A549 (cell line): ENCODE results near the gene FXR1. TPM values are rescaled to one million over a fixed set of nuclear protein-coding genes. Genes with fewer than 3 reads are reported as not detected.

Experiments used
- ATAC-seq, 2 experiments: fragments of 200-7000 bp in 1 of 2; fragments of >200 bp in 1 of 2; cut with Nextera tagmentation in 1 of 2; cut with Tn5 transposase in 1 of 2; 3 replicates each; pipeline versions ENCODE4 v1.8.0 to v1.9.1; 2018 to 2020; ENCODE audit warnings: mild to moderate bottlenecking in 1 of 2, moderate library complexity in 1 of 2
- CTCF ChIA-PET: fragments of 300-600 bp; sonication (Branson Sonifier 250); formaldehyde crosslinking; extraction: SDS; loops from one replicate; lab custom pipeline; 2021; ENCODE audit warnings: antibody characterized with exemption, inconsistent platforms; lab: Yijun Ruan, JAX
- POLR2A ChIA-PET: fragments of 350-600 bp; formaldehyde crosslinking; extraction: SDS; loops from one replicate; lab custom pipeline; 2021; ENCODE audit warnings: antibody characterized with exemption, inconsistent platforms; lab: Yijun Ruan, JAX
- DNase-seq, 2 experiments: peaks; one replicate each; pipeline versions ENCODE4 v3.0.0 to v3.0.0-alpha.2; 2011 to 2016; ENCODE audit warnings: low read depth in 1 of 2, low spot score in 1 of 2
- FAIRE-seq: peaks from 2 replicates; lab custom pipeline; 2011; peaks lifted over from hg19 to GRCh38; lab: Jason Lieb, UNC
- H3K27ac ChIP-seq, 2 experiments: fragments of >200 bp; sonication (Bioruptor Twin); formaldehyde crosslinking; 3 replicates each; pipeline ENCODE4 v1.5.1; 2016 to 2017
- H3K4me1 ChIP-seq: fragments of >200 bp; sonication (Bioruptor Twin); formaldehyde crosslinking; 3 replicates; pipeline ENCODE4 v1.6.1; 2016
- H3K4me2 ChIP-seq: fragments of >200 bp; sonication (Bioruptor Twin); formaldehyde crosslinking; 3 replicates; pipeline ENCODE4 v1.6.1; 2016
- H3K4me3 ChIP-seq: fragments of >200 bp; sonication (Bioruptor Twin); formaldehyde crosslinking; 3 replicates; pipeline ENCODE4 v1.5.1; 2016
- H3K9me3 ChIP-seq: fragments of >200 bp; sonication (Bioruptor Twin); formaldehyde crosslinking; 3 replicates; pipeline ENCODE4 v1.6.1; 2016
- CBX2 ChIP-seq: fragments of 200-600 bp; sonication (generic); IDR thresholded peaks from 2 replicates; pipeline ENCODE4 v1.6.1; 2016; ENCODE audit warnings: low read depth, mild to moderate bottlenecking, borderline replicate concordance
- EHMT2 ChIP-seq: fragments of 200-600 bp; sonication (generic); IDR thresholded peaks from 2 replicates; pipeline ENCODE4 v1.6.1; 2016; ENCODE audit warnings: antibody characterized with exemption, low read depth, mild to moderate bottlenecking, moderate library complexity
- EP300 ChIP-seq, 2 experiments: fragments of >200 bp; sonication (Bioruptor Twin); formaldehyde crosslinking; IDR thresholded peaks; 2 replicates in 1 of 2; 3 replicates in 1 of 2; pipeline ENCODE4 v1.6.1; 2016 to 2017
- FOSL2 ChIP-seq, 2 experiments: fragments of 450-650 bp in 1 of 2; fragments of >200 bp in 1 of 2; sonication (Bioruptor Twin) in 1 of 2; formaldehyde crosslinking; IDR thresholded peaks; 2 replicates each; pipeline versions ENCODE4 v1.5.0 to v1.6.1; 2016 to 2020; ENCODE audit warnings: mild to moderate bottlenecking in 1 of 2, moderate library complexity in 1 of 2
- FOXS1 ChIP-seq: fragments of 250-450 bp; sonication (Bioruptor Pico); IDR thresholded peaks from 2 replicates; pipeline ENCODE4 v1.5.0; 2020; ENCODE audit warnings: mild to moderate bottlenecking, moderate library complexity
- GATA3 ChIP-seq: IDR thresholded peaks from 2 replicates; pipeline ENCODE4 v1.6.1; 2012; ENCODE audit warnings: borderline replicate concordance
- HDAC2 ChIP-seq: fragments of 200-600 bp; sonication (generic); IDR thresholded peaks from 2 replicates; pipeline ENCODE4 v1.6.1; 2016
- HOXA7 ChIP-seq: fragments of 250-450 bp; sonication (Bioruptor Pico); IDR thresholded peaks from 2 replicates; pipeline ENCODE4 v1.5.0; 2020; ENCODE audit warnings: mild to moderate bottlenecking, moderate library complexity
- HOXB5 ChIP-seq: fragments of 250-450 bp; sonication (Bioruptor Pico); IDR thresholded peaks from 2 replicates; pipeline ENCODE4 v1.5.0; 2020; ENCODE audit warnings: mild to moderate bottlenecking, moderate library complexity
- JUN ChIP-seq, 2 experiments: fragments of >200 bp; sonication (Bioruptor Twin); formaldehyde crosslinking; IDR thresholded peaks; 2 replicates in 1 of 2; 3 replicates in 1 of 2; pipeline ENCODE4 v1.6.1; 2016 to 2017
- JUNB ChIP-seq: fragments of >200 bp; sonication (Bioruptor Twin); formaldehyde crosslinking; IDR thresholded peaks from 2 replicates; pipeline ENCODE4 v1.6.1; 2016
- MAX ChIP-seq: IDR thresholded peaks from 2 replicates; pipeline ENCODE4 v1.6.1; 2012
- MAZ ChIP-seq: fragments of 150-350 bp; IDR thresholded peaks from 2 replicates; pipeline ENCODE4 v1.6.1; 2014; ENCODE audit warnings: antibody characterized with exemption, low read depth, low read length, borderline replicate concordance
- NFE2L2 ChIP-seq: fragments of 150-350 bp; conservative IDR thresholded peaks from 2 replicates; pipeline ENCODE4 v1.6.1; 2014; ENCODE audit warnings: low read length
- NR3C1 ChIP-seq: fragments of >200 bp; sonication (Bioruptor Twin); formaldehyde crosslinking; IDR thresholded peaks from 3 replicates; pipeline ENCODE4 v1.6.1; 2017
- PBX3 ChIP-seq: IDR thresholded peaks from 2 replicates; pipeline ENCODE4 v1.6.1; 2012
- RARB ChIP-seq: fragments of 250-450 bp; sonication (Bioruptor Pico); IDR thresholded peaks from 2 replicates; pipeline ENCODE4 v1.8.0; 2021; ENCODE audit warnings: mild to moderate bottlenecking, moderate library complexity
- SMC3 ChIP-seq: fragments of >200 bp; sonication (Bioruptor Twin); formaldehyde crosslinking; IDR thresholded peaks from 3 replicates; pipeline ENCODE4 v1.6.1; 2018; ENCODE audit warnings: inconsistent platforms
- ZFP36 ChIP-seq: fragments of 450-650 bp; IDR thresholded peaks from 2 replicates; pipeline ENCODE4 v1.6.1; 2014; ENCODE audit warnings: borderline replicate concordance; ENCODE audit not compliant: partially characterized antibody
- ZNF302 ChIP-seq: fragments of 250-450 bp; sonication (Bioruptor Pico); IDR thresholded peaks from 2 replicates; pipeline ENCODE4 v1.9.0; 2021; ENCODE audit warnings: inconsistent platforms, mild to moderate bottlenecking, moderate library complexity
- WGBS: methylation state at CpG from one replicate; pipeline ENCODE4 v1.1.6; 2017; ENCODE audit errors: missing lambda C conversion rate; 5-methylcytosine and 5-hydroxymethylcytosine counted together
- polyA plus RNA-seq, 4 experiments: library from polyadenylated mRNA; depleted of rRNA in 3 of 4; stranded (reverse); fragments of >200 nt; fragmentation: RNase III in 1 of 4; extraction: RNeasy Plus Mini Kit Qiagen cat#74134 plus additional on column Dnase treatment in 1 of 4; gene quantifications; 2 replicates in 3 of 4; 3 replicates in 1 of 4; pipeline ENCODE4 v1.2.3, GENCODE V29; 2011 to 2017
- TF ChIP-seq, protein P1 (sequence below): fragments of 250-450 bp; sonication (Bioruptor Pico); IDR thresholded peaks from 2 replicates; pipeline ENCODE4 v1.5.0; 2021; ENCODE audit warnings: mild to moderate bottlenecking, moderate library complexity, borderline replicate concordance
- TF ChIP-seq, protein P2 (sequence below): fragments of 200-600 bp; sonication (generic); IDR thresholded peaks from 2 replicates; pipeline ENCODE4 v1.6.1; 2016; ENCODE audit warnings: antibody characterized with exemption, mild to moderate bottlenecking, moderate library complexity

The FXR1 gene
- polyA plus RNA-seq, 2 of the 4 experiments (the other 2 are of a cell fraction), result 98.3 to 132 TPM

DNA sequence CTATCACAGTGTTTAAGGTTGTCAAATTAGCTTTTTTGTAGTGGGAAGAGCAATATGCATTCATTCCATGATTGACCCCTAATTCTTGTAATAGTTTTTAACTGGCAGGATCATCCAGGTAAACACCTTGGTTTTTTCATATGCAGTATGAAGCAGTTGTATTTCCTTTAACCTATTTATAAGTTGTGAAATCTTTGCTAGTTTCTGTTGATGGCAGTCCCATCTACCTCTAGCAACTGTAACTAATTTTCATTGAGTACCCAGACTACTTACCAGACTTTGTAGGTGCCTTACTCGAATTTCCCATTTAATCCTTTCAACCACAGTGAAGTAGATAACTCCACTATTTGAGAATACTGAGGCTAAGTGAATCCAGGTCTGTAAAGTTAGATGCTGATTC lies 6.1 kb downstream of the FXR1 start:
- H3K4me3 ChIP-seq, result no peak overlapping the region
- H3K4me2 ChIP-seq, result no peak overlapping the region
- ChIA-PET POLR2A (no interaction called here), CTCF (no interaction called here)
- no peaks in the 10 kb centered on the region for H3K9me3 ChIP-seq
- 25% methylated on average over 1 of the region's 1 CpG for WGBS
- FAIRE-seq (no peak), ATAC-seq (no peak), DNase-seq (no peak)
- no peak overlapping the region for H3K27ac ChIP-seq
- peaks cover 12% of the 10 kb centered on the region; the same call in 2 of the 3 replicates for H3K4me1 ChIP-seq
- TF ChIP-seq MAX (no peak), CBX2 (no peak), SMC3 (no peak), ZFP36 (no peak)
- TF ChIP-seq, protein P1, sequence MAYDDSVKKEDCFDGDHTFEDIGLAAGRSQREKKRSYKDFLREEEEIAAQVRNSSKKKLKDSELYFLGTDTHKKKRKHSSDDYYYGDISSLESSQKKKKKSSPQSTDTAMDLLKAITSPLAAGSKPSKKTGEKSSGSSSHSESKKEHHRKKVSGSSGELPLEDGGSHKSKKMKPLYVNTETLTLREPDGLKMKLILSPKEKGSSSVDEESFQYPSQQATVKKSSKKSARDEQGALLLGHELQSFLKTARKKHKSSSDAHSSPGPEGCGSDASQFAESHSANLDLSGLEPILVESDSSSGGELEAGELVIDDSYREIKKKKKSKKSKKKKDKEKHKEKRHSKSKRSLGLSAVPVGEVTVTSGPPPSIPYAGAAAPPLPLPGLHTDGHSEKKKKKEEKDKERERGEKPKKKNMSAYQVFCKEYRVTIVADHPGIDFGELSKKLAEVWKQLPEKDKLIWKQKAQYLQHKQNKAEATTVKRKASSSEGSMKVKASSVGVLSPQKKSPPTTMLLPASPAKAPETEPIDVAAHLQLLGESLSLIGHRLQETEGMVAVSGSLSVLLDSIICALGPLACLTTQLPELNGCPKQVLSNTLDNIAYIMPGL (CRISPR knock-in tag), result no peak
- TF ChIP-seq, protein P2, sequence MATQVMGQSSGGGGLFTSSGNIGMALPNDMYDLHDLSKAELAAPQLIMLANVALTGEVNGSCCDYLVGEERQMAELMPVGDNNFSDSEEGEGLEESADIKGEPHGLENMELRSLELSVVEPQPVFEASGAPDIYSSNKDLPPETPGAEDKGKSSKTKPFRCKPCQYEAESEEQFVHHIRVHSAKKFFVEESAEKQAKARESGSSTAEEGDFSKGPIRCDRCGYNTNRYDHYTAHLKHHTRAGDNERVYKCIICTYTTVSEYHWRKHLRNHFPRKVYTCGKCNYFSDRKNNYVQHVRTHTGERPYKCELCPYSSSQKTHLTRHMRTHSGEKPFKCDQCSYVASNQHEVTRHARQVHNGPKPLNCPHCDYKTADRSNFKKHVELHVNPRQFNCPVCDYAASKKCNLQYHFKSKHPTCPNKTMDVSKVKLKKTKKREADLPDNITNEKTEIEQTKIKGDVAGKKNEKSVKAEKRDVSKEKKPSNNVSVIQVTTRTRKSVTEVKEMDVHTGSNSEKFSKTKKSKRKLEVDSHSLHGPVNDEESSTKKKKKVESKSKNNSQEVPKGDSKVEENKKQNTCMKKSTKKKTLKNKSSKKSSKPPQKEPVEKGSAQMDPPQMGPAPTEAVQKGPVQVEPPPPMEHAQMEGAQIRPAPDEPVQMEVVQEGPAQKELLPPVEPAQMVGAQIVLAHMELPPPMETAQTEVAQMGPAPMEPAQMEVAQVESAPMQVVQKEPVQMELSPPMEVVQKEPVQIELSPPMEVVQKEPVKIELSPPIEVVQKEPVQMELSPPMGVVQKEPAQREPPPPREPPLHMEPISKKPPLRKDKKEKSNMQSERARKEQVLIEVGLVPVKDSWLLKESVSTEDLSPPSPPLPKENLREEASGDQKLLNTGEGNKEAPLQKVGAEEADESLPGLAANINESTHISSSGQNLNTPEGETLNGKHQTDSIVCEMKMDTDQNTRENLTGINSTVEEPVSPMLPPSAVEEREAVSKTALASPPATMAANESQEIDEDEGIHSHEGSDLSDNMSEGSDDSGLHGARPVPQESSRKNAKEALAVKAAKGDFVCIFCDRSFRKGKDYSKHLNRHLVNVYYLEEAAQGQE, result no peak

DNA sequence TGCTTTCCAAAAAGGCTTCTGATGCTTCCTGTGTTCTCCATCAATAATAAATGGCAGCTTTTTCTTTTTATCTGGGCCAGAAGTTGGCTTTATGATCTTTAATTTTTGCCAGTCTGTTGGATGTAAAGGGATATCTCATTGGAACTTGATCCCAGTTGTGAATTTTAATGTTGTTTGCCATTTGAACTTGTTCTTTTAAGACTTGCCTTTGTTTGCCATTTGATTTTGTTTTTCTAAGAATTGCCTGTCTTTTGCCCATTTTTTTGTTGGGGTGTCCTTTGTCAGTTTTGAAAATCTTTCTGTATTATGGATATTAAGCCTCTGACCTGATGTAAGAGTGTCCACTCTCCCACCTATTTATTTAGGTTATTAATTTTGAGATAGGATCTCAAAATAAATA lies 9.8 kb downstream of the FXR1 start:
- CTCF ChIA-PET, result no interaction called here
- H3K4me1 ChIP-seq, result peaks cover 4% of the 10 kb centered on the region; the same call in 1 of the 3 replicates
- no peak overlapping the region for H3K4me2 ChIP-seq
- ATAC-seq (no peak), FAIRE-seq (no peak), DNase-seq (no peak)
- H3K9me3 ChIP-seq, result no peaks in the 10 kb centered on the region
- H3K27ac ChIP-seq, result no peak overlapping the region
- POLR2A ChIA-PET, result no interaction called here
- TF ChIP-seq GATA3 (no peak), FOSL2 (IDR thresholded peaks at IDR 0.05) (no peak), FOSL2 (CRISPR knock-in tag; IDR thresholded peaks at IDR 0.05) (no peak), PBX3 (no peak), JUNB (no peak), EHMT2 (no peak), JUN (IDR thresholded peaks at IDR 0.05) (no peak), ZNF302 (CRISPR knock-in tag) (no peak), HOXB5 (CRISPR knock-in tag) (no peak), NR3C1 (no peak), HDAC2 (no peak), SMC3 (no peak), NFE2L2 (no peak), RARB (CRISPR knock-in tag) (no peak), ZFP36 (no peak), FOXS1 (CRISPR knock-in tag) (no peak), HOXA7 (no peak), EP300 (IDR thresholded peaks at IDR 0.05) (no peak), MAZ (no peak)
- H3K4me3 ChIP-seq, result no peak overlapping the region
